Measurements from ENCODE around the gene ECE1. TPM values are rescaled to one million over a fixed set of nuclear protein-coding genes. Genes with fewer than 3 reads are reported as not detected.

Gene ECE1
- total and polyA plus RNA-seq, 10 of the 15 experiments (the other 5 are each of a cell fraction or from before 2014, with no cell fraction given) = 0.97 to 81.0 (median 37.0) TPM

DNA sequence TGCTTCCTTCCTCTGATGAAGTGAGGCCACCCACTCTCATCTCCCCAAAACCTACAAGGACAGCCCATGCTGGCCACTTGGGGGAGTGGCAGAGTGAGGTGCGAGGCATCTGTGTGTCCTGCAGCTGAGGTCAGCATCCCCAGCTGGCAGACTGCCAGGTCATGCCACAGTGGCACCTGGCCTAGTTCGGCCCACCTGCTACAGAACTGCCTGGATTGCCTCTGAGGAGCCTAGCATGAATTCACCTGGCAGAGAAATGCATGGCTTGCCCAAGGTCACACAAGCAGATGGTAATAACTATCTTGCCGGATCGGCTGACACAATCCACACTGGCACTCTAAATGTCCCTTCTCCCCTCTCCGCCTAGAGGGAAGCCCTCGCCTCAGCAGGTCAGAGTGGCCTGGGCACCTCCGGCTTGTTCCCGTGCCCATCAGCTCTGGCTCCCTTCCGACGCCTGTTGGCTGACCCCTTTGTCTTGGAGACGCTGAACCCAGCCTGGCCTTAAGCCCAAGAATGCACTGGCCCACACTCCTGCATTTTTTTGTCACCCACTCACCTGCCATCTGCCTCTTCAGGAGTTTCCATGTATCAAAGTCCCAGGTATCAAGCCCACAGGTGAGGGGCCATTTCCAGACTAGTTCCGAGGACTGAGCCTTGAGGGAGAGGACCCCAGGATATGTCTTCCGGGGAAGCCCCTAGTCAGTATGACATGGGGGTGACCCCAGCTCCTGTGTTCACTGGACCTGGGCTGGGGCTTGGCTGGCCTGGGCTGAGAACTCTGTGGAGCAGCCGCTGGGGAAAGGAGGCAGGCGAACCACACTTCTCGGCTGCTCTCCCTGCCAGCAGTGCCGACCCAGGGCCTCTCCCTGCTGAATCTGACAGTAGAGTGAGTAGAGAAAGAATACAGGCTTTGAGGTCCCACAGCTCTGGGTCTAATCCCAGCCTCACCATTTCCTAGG lies 21.7 kb downstream of the ECE1 start:
- no peaks in the 10 kb centered on the region for H4K20me1 ChIP-seq (ENCODE audit: control insufficient read depth, insufficient read depth)
- H3K79me2 ChIP-seq (ENCODE audit: control insufficient read depth, insufficient read depth, low read length) = no peaks in the 10 kb centered on the region
- in situ Hi-C loops (cut with MboI) = no loop called here
- ChIA-PET RAD21 (ENCODE audit: unreplicated experiment) (interaction anchor here (1.0 to 3.1 kb wide), 3 partner anchors 14 to 100 kb away, joined by 4 to 30 read pairs (median 7); no protein-coding TSS in a partner anchor), POLR2A (no interaction called here), CTCF (interaction anchor here (0.7 to 6.8 kb wide), 9 partner anchors 12 to 99 kb away, joined by 3 to 131 read pairs (median 32); partner anchors contain the start of gene ECE1), SMC1A (ENCODE audit: uncharacterized antibody, unreplicated experiment) (interaction anchor here (1.2 to 4.6 kb wide), 3 partner anchors 65 to 100 kb away, joined by 3 to 30 read pairs (median 11); no protein-coding TSS in a partner anchor)
- 81% methylated on average over 17 of the region's 17 CpGs for WGBS (ENCODE audit: insufficient coverage, insufficient replicate concordance, low lambda C conversion rate, missing lambda C conversion rate)
- no peak overlapping the region for H2AFZ ChIP-seq (ENCODE audit: control insufficient read depth, low read depth, low read length)
- no peak for ATAC-seq
- no peak overlapping the region for H3K4me2 ChIP-seq (ENCODE audit: control insufficient read depth, insufficient read depth)
- H3K4me1 ChIP-seq (ENCODE audit: control insufficient read depth, insufficient read depth, low read length) = no peaks in the 10 kb centered on the region
- no peak overlapping the region for H3K4me3 ChIP-seq
- intact Hi-C loops (cut with micrococcal nuclease; ENCODE audit: unreplicated experiment) = no loop called here
- no peak for FAIRE-seq
- no peak overlapping the region for H3K27ac ChIP-seq (ENCODE audit: control insufficient read depth, insufficient read depth)
- BruUV-seq (replicated peaks) = no TSS peak
- peaks cover 8 to 26% of the 10 kb centered on the region in 2 experiments; a peak in 3 of 4 replicates for H3K36me3 ChIP-seq (ENCODE audit: control insufficient read depth in 2 of 2, insufficient read depth in 2 of 2, low read length in 1 of 2)
- H3K9ac ChIP-seq (ENCODE audit: control insufficient read depth, insufficient read depth, low read length) = no peak overlapping the region
- no peaks in the 10 kb centered on the region for H3K27me3 ChIP-seq (replicated peaks in 1 of 2; ENCODE audit: control insufficient read depth in 2 of 2, insufficient read depth in 2 of 2, low read length in 1 of 2)
- no peak for DNase-seq (ENCODE audit: low read depth, low spot score)
- H3K9me3 ChIP-seq (replicated peaks; ENCODE audit: control insufficient read depth, insufficient read depth, low read length) = no peaks in the 10 kb centered on the region
- TF ChIP-seq HCFC1 (IDR thresholded peaks at IDR 0.05; ENCODE audit: low read length) = no peak
- TF ChIP-seq SUZ12 (IDR thresholded peaks at IDR 0.05; ENCODE audit: unreplicated experiment) = no peak
- no peak for TF ChIP-seq NR2C1 (IDR thresholded peaks at IDR 0.05)
- TF ChIP-seq, protein P1, sequence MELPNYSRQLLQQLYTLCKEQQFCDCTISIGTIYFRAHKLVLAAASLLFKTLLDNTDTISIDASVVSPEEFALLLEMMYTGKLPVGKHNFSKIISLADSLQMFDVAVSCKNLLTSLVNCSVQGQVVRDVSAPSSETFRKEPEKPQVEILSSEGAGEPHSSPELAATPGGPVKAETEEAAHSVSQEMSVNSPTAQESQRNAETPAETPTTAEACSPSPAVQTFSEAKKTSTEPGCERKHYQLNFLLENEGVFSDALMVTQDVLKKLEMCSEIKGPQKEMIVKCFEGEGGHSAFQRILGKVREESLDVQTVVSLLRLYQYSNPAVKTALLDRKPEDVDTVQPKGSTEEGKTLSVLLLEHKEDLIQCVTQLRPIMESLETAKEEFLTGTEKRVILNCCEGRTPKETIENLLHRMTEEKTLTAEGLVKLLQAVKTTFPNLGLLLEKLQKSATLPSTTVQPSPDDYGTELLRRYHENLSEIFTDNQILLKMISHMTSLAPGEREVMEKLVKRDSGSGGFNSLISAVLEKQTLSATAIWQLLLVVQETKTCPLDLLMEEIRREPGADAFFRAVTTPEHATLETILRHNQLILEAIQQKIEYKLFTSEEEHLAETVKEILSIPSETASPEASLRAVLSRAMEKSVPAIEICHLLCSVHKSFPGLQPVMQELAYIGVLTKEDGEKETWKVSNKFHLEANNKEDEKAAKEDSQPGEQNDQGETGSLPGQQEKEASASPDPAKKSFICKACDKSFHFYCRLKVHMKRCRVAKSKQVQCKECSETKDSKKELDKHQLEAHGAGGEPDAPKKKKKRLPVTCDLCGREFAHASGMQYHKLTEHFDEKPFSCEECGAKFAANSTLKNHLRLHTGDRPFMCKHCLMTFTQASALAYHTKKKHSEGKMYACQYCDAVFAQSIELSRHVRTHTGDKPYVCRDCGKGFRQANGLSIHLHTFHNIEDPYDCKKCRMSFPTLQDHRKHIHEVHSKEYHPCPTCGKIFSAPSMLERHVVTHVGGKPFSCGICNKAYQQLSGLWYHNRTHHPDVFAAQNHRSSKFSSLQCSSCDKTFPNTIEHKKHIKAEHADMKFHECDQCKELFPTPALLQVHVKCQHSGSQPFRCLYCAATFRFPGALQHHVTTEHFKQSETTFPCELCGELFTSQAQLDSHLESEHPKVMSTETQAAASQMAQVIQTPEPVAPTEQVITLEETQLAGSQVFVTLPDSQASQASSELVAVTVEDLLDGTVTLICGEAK (IDR thresholded peaks at IDR 0.05; ENCODE audit: borderline replicate concordance) = no peak
- no peak for TF ChIP-seq ZBED1 (IDR thresholded peaks at IDR 0.05; ENCODE audit: borderline replicate concordance)
- TF ChIP-seq CBX3 (IDR thresholded peaks at IDR 0.05; ENCODE audit: borderline replicate concordance, low read depth) = no peak
- TF ChIP-seq STAT1 (conservative IDR thresholded peaks at IDR 0.05) = no peak
- TF ChIP-seq, protein P2, sequence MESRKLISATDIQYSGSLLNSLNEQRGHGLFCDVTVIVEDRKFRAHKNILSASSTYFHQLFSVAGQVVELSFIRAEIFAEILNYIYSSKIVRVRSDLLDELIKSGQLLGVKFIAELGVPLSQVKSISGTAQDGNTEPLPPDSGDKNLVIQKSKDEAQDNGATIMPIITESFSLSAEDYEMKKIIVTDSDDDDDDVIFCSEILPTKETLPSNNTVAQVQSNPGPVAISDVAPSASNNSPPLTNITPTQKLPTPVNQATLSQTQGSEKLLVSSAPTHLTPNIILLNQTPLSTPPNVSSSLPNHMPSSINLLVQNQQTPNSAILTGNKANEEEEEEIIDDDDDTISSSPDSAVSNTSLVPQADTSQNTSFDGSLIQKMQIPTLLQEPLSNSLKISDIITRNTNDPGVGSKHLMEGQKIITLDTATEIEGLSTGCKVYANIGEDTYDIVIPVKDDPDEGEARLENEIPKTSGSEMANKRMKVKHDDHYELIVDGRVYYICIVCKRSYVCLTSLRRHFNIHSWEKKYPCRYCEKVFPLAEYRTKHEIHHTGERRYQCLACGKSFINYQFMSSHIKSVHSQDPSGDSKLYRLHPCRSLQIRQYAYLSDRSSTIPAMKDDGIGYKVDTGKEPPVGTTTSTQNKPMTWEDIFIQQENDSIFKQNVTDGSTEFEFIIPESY (IDR thresholded peaks at IDR 0.05) = no peak
- TF ChIP-seq BCL11A (IDR thresholded peaks at IDR 0.05; ENCODE audit: low read depth, low read length) = no peak
- no peak for TF ChIP-seq DPF2 (IDR thresholded peaks at IDR 0.05)
- no peak for TF ChIP-seq SIN3A (IDR thresholded peaks at IDR 0.05; ENCODE audit: low read depth, low read length)
- no peak for TF ChIP-seq ZNF274 (IDR thresholded peaks at IDR 0.05; ENCODE audit: insufficient read depth, insufficient read length)
- TF ChIP-seq EZH2 (IDR thresholded peaks at IDR 0.05; ENCODE audit: borderline replicate concordance, control insufficient read depth, low read depth, low read length) = no peak
- TF ChIP-seq POLR2AphosphoS2 (IDR thresholded peaks at IDR 0.05; ENCODE audit: low read depth, low read length) = no peak
- TF ChIP-seq SUPT20H (IDR thresholded peaks at IDR 0.05; ENCODE audit: borderline replicate concordance, control insufficient read depth, low read depth, low read length) = no peak
- no peak for TF ChIP-seq HDGF (IDR thresholded peaks at IDR 0.05)

Measured in GM12878 (cell line).